IMR-90 (cell line): ENCODE data around the gene MLEC. TPM values are rescaled to one million over a fixed set of nuclear protein-coding genes. Genes with fewer than 3 reads are reported as not detected.

ENCODE experiments used
- ATAC-seq: fragments of 200-7000 bp; cut with Tn5 transposase; 2 replicates; pipeline ENCODE4 v1.9.1; 2020; ENCODE audit warnings: low read depth, mild to moderate bottlenecking, moderate library complexity
- BruUV-seq: library from RNA; stranded (reverse); fragments of 400-500 nt; replicated peaks from 2 replicates; lab custom pipeline; 2021; lab: Mats Ljungman, UMichigan
- CTCF ChIA-PET: fragments of 300-600 bp; formaldehyde crosslinking; extraction: SDS; loops from one replicate; lab custom pipeline; 2021; ENCODE audit warnings: antibody characterized with exemption; lab: Yijun Ruan, JAX
- POLR2A ChIA-PET: fragments of 300-600 bp; sonication (Branson Sonifier 250); formaldehyde crosslinking; loops from one replicate; lab custom pipeline; 2022; ENCODE audit warnings: antibody characterized with exemption; ENCODE audit not compliant: unreplicated experiment; lab: Charles Lee
- DNase-seq: peaks from one replicate; pipeline ENCODE4 v3.0.0; 2013
- H2AFZ ChIP-seq: replicated peaks from 2 replicates; pipeline ENCODE3; 2013; ENCODE audit warnings: low read length, mild to moderate bottlenecking; ENCODE audit not compliant: poor library complexity
- H2AK5ac ChIP-seq: 2 replicates; pipeline ENCODE4 v1.6.1; 2013; ENCODE audit warnings: low read depth, low read length, inconsistent platforms
- H2AK9ac ChIP-seq: replicated peaks from 2 replicates; pipeline ENCODE3; 2013; ENCODE audit warnings: mild to moderate bottlenecking, low read depth, low read length, moderate library complexity; ENCODE audit not compliant: poor library complexity
- H2BK120ac ChIP-seq: 2 replicates; pipeline ENCODE4 v1.6.1; 2013; ENCODE audit warnings: low read depth, low read length, inconsistent platforms
- H2BK15ac ChIP-seq: 3 replicates; pipeline ENCODE4 v1.6.1; 2013; ENCODE audit warnings: low read depth, low read length, inconsistent platforms
- H2BK20ac ChIP-seq: 2 replicates; pipeline ENCODE4 v1.6.1; 2013; ENCODE audit warnings: low read depth, mild to moderate bottlenecking, inconsistent platforms, low read length, moderate library complexity
- H2BK5ac ChIP-seq: 2 replicates; pipeline ENCODE4 v1.6.1; 2013; ENCODE audit warnings: mild to moderate bottlenecking, low read depth, low read length, inconsistent platforms; ENCODE audit not compliant: poor library complexity, severe bottlenecking
- H3K14ac ChIP-seq: replicated peaks from 2 replicates; pipeline ENCODE4 v1.6.1; 2013; ENCODE audit warnings: low read depth, low read length, inconsistent platforms
- H3K18ac ChIP-seq: 2 replicates; pipeline ENCODE4 v1.6.1; 2013; ENCODE audit warnings: low read depth, low read length, control low read depth
- H3K23ac ChIP-seq: 2 replicates; pipeline ENCODE4 v1.6.1; 2013; ENCODE audit warnings: low read depth, low read length, inconsistent platforms
- H3K27ac ChIP-seq: 2 replicates; pipeline ENCODE4 v1.5.1; 2013; ENCODE audit warnings: mild to moderate bottlenecking, control low read depth, low read length; ENCODE audit not compliant: insufficient read depth
- H3K27me3 ChIP-seq: 2 replicates; pipeline ENCODE4 v1.6.1; 2013; ENCODE audit warnings: low read length; ENCODE audit not compliant: control insufficient read depth, insufficient read depth
- H3K36me3 ChIP-seq: 2 replicates; pipeline ENCODE4 v1.6.1; 2013; ENCODE audit warnings: low read length, mixed read lengths; ENCODE audit not compliant: control insufficient read depth, insufficient read depth
- H3K4ac ChIP-seq: 2 replicates; pipeline ENCODE4 v1.6.1; 2013; ENCODE audit warnings: low read depth, low read length, inconsistent platforms
- H3K4me1 ChIP-seq: 2 replicates; pipeline ENCODE4 v1.6.1; 2013; ENCODE audit warnings: low read length, mixed read lengths; ENCODE audit not compliant: control insufficient read depth, insufficient read depth
- H3K4me2 ChIP-seq: 2 replicates; pipeline ENCODE4 v1.6.1; 2013; ENCODE audit warnings: low read depth, mild to moderate bottlenecking, control low read depth, low read length, moderate library complexity
- H3K4me3 ChIP-seq: 2 replicates; pipeline ENCODE4 v1.5.1; 2013; ENCODE audit warnings: low read depth, mild to moderate bottlenecking, control low read depth, low read length, moderate library complexity; ENCODE audit not compliant: insufficient read depth
- H3K56ac ChIP-seq: 2 replicates; pipeline ENCODE4 v1.6.1; 2013; ENCODE audit warnings: low read length, inconsistent platforms; ENCODE audit not compliant: insufficient read depth; ENCODE audit errors: extremely low read depth
- H3K79me1 ChIP-seq, 2 experiments: 2 replicates each; pipeline ENCODE4 v1.6.1; 2013; ENCODE audit warnings: low read length in 2 of 2, inconsistent platforms in 1 of 2, low read depth in 1 of 2
- H3K9ac ChIP-seq: 2 replicates; pipeline ENCODE4 v1.6.1; 2013; ENCODE audit warnings: low read depth, low read length, control low read depth
- H3K9me1 ChIP-seq: 2 replicates; pipeline ENCODE4 v1.6.1; 2013; ENCODE audit warnings: low read length, inconsistent platforms; ENCODE audit not compliant: insufficient read depth
- H3K9me3 ChIP-seq: 2 replicates; pipeline ENCODE4 v1.6.1; 2013; ENCODE audit warnings: low read length; ENCODE audit not compliant: control insufficient read depth, insufficient read depth
- H4K20me1 ChIP-seq: 2 replicates; pipeline ENCODE4 v1.6.1; 2013; ENCODE audit warnings: low read length, inconsistent platforms; ENCODE audit not compliant: insufficient read depth
- H4K5ac ChIP-seq: 2 replicates; pipeline ENCODE4 v1.6.1; 2013; ENCODE audit warnings: mild to moderate bottlenecking, low read depth, low read length, control low read depth
- H4K8ac ChIP-seq, 2 experiments: 2 replicates each; pipeline ENCODE4 v1.6.1; 2013; ENCODE audit warnings: low read depth in 2 of 2, low read length in 2 of 2, control low read depth in 1 of 2, inconsistent platforms in 1 of 2
- H4K91ac ChIP-seq: 2 replicates; pipeline ENCODE4 v1.6.1; 2013; ENCODE audit warnings: low read depth, low read length, inconsistent platforms; ENCODE audit not compliant: insufficient read depth
- CEBPB ChIP-seq: IDR thresholded peaks from 2 replicates; pipeline ENCODE4 v1.6.1; 2012; ENCODE audit warnings: low read depth, low read length, improper control_type of control experiment
- MAFK ChIP-seq: IDR thresholded peaks from 2 replicates; pipeline ENCODE4 v1.6.1; 2012; ENCODE audit warnings: low read depth, low read length, improper control_type of control experiment
- NFE2L2 ChIP-seq: fragments of 150-350 bp; IDR thresholded peaks from 2 replicates; pipeline ENCODE4 v1.6.1; 2016; ENCODE audit warnings: low read depth, mild to moderate bottlenecking, low read length
- WGBS, 2 experiments: methylation state at CpG; one replicate each; pipeline versions ENCODE4 v1.1.5 to v1.1.7; 2013; ENCODE audit warnings: missing lambda C conversion rate in 2 of 2; ENCODE audit not compliant: insufficient read length in 1 of 2; ENCODE audit errors: extremely low coverage in 2 of 2; 5-methylcytosine and 5-hydroxymethylcytosine counted together
- dilution Hi-C: fragments of 300-500 bp; cut with HindIII; formaldehyde crosslinking; loops from one replicate; pipeline ENCODE4 v1.14.3; 2018; ENCODE audit warnings: low sequenced_read_pairs; ENCODE audit not compliant: unreplicated experiment
- in situ Hi-C: fragments of 300-500 bp; cut with MboI; formaldehyde crosslinking; loops from 3 replicates; pipeline ENCODE4 v1.14.3; 2019; ENCODE audit warnings: low sequenced_read_pairs, inconsistent platforms, mixed read lengths
- intact Hi-C: fragments of 100-400 bp; cut with micrococcal nuclease; formaldehyde crosslinking; loops from 2 replicates; pipeline ENCODE4 v1.10.0; 2022
- polyA plus RNA-seq, 3 experiments: library from polyadenylated mRNA; depleted of rRNA; stranded (reverse); fragments of >200 nt; gene quantifications; 2 replicates each; pipeline ENCODE4 v1.2.3, GENCODE V29; 2012; ENCODE audit warnings: low replicate concordance in 1 of 3
- total RNA-seq: library from RNA; depleted of rRNA; stranded (reverse); fragments of >200 nt; gene quantifications from 2 replicates; pipeline ENCODE4 v1.2.3, GENCODE V29; 2012

The MLEC gene
- total and polyA plus RNA-seq, 2 of the 4 experiments (the other 2 are of a cell fraction): 44.1 to 137 TPM

DNA sequence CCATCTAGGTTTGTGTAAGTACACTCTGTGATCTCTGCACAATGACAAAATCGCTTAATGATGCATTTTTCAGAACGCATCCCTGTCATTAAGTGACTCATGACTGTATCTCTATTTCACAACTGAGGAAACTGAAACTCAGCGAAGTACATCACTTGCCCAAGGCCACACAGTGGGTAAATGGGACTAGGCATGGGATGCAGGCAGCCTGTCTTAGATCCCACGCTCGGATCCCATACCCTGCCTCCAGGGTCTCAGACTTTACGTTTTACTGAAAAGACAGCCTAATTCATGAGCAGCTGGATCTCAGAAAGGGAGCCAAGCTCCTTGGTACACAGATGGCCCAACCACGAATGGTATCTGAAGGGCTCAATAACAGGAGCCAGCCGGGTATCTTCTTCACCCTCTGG is 2.4 kb upstream of the MLEC start:
- Histone ChIP-seq H4K91ac (no peak overlapping the region), H2BK15ac (no peak overlapping the region), H3K9me3 (no peaks in the 10 kb centered on the region), H3K4me3 (no peak overlapping the region), H2AK5ac (no peak overlapping the region), H3K9me1 (peaks cover 10% of the 10 kb centered on the region), H2BK120ac (no peak overlapping the region), H3K56ac (no peak overlapping the region), H2AK9ac (peak overlapping the region; percentile 6), H3K9ac (no peak overlapping the region), H2BK5ac (no peak overlapping the region), H3K4me2 (no peak overlapping the region), H3K27ac (no peak overlapping the region), H2BK20ac (no peak overlapping the region), H3K18ac (no peak overlapping the region), H3K23ac (no peak overlapping the region), H2AFZ (peak overlapping the region; percentile 46), H3K4me1 (peaks cover 8% of the 10 kb centered on the region), H4K20me1 (peaks cover 21% of the 10 kb centered on the region), H4K5ac (no peak overlapping the region), H3K36me3 (no peaks in the 10 kb centered on the region), H3K14ac (no peak overlapping the region), H3K27me3 (peaks cover 4% of the 10 kb centered on the region), H3K4ac (no peak overlapping the region), H3K79me1 (peaks cover 10 to 22% of the 10 kb centered on the region in 2 experiments; a peak in 3 of 4 replicates), H4K8ac (no peak overlapping the region)
- dilution Hi-C loops (no loop called here), intact Hi-C loops (loop anchor here (1.0 kb wide), 1 partner anchor 33 kb away; no protein-coding TSS in a partner anchor), in situ Hi-C loops (no loop called here)
- no peak for ATAC-seq
- POLR2A ChIA-PET: no interaction called here
- TF ChIP-seq NFE2L2 (no peak), CEBPB (peak; percentile 74), MAFK (0 out of 2 replicates have a peak, but pooled peaks have one; percentile 37)
- peak; percentile 26 for DNase-seq
- BruUV-seq: no TSS peak
- 58% methylated on average over 3 of the region's 8 CpGs; no CpG with 5 or more reads in 1 of the 2 experiments for WGBS, 2 experiments
- CTCF ChIA-PET: no interaction called here
